ENCODE results near the gene ELOB. TPM values are rescaled to one million over a fixed set of nuclear protein-coding genes. Genes with fewer than 3 reads are reported as not detected.

Gene ELOB
- total RNA-seq, 4 donors from 2014 or later, result 181 to 341 (median 323) TPM

DNA sequence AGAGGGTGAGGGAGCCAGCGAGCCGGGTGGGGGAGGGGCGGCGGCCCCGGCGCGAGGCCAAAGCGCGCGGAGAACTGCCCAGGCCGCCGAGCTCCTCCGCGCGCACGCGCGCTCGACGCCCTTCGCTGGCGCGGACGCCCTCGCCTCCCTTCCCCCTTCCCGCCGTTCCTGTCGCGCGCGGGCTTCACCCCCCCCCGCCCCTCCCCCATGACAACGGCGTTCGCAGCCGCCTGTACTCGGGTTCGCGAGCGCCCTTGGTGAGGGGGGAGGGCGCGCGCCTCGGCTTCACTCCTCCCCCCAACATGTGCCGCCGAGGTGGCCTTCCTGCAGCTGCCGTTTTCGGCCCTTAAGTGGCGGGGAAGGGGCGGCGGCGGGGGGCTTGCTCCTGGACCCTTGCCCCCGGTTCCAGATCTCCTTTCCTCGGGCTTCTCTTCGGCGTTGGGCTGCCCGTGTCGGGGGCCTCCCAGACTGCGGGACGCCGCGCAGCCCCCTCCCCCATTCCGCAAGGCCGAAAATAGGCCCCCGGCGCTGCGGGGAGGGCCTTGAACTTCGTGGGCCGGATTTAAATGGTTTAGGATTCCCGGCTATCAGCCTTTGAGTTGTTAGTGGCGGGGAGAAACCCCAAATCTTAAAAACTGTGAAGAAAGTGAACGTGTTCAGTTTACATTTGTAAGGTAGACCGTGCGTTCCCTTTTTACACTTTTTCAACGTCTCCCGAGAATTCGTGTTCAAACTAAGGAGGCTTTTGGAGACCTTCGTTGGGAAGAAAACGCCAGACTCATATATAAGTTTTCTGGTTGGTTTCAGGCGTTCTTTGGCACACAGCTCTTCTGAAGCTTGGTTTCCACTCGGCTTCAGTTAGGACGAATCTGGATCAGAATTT is 24.0 kb downstream of the ELOB start:
- ATAC-seq (ENCODE audit: low FRiP score), result peak; percentile 85
- TF ChIP-seq, protein P1, sequence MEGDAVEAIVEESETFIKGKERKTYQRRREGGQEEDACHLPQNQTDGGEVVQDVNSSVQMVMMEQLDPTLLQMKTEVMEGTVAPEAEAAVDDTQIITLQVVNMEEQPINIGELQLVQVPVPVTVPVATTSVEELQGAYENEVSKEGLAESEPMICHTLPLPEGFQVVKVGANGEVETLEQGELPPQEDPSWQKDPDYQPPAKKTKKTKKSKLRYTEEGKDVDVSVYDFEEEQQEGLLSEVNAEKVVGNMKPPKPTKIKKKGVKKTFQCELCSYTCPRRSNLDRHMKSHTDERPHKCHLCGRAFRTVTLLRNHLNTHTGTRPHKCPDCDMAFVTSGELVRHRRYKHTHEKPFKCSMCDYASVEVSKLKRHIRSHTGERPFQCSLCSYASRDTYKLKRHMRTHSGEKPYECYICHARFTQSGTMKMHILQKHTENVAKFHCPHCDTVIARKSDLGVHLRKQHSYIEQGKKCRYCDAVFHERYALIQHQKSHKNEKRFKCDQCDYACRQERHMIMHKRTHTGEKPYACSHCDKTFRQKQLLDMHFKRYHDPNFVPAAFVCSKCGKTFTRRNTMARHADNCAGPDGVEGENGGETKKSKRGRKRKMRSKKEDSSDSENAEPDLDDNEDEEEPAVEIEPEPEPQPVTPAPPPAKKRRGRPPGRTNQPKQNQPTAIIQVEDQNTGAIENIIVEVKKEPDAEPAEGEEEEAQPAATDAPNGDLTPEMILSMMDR (IDR thresholded peaks at IDR 0.05), result no peak
- DNase-seq (ENCODE audit: low spot score), result no peak

DNA sequence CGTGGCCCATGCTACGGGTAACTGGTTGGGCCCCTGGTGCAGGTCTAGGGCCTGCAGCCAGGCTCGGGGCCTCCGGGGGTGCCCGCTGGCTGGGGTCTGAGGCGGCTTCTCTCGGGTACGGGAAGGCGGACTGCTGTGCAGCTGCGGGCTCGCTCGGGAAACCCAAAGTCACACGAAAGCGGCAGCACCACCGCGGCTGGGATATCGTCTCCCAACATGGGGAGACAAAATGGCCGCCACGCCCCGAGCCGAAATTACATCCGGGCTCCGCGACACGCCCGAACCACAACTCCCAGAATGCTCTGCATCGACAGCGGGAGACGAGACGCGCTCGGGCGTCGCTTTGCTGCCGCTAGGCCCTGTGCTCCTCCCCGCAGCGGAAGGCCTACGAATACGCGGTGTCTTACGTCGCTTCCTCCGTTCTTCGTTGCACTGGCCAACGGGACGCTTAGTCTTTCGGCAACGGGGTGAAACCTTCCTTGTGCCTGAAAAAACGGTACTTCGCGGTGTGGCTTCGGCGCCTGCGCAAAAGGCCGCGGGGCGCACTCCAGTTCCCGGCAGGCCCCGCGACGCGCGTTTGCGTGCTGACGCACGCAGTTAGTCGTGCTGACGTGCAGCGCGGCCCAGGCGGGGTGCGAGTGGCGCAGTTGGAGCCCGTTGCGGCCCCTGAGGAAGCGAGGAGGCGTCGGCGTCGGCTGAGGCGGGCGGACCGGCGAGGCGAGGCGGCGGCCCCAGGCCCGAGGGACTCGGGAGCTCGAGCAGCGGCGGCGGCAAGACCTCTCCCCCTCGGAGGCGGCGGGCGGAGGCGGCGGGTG is 24.8 kb downstream of the ELOB start, which contains the start of gene SRRM2:
SRRM2 (plus strand) TSS at position 604 of the 815 bp plus-strand sequence. CDS start 3,727 bp downstream, outside the sequence.
- TF ChIP-seq, protein P1 (IDR thresholded peaks at IDR 0.05), result no peak
- DNase-seq (ENCODE audit: low spot score) (peak; percentile 84), ATAC-seq (ENCODE audit: low FRiP score) (peak; percentile 93)

DNA sequence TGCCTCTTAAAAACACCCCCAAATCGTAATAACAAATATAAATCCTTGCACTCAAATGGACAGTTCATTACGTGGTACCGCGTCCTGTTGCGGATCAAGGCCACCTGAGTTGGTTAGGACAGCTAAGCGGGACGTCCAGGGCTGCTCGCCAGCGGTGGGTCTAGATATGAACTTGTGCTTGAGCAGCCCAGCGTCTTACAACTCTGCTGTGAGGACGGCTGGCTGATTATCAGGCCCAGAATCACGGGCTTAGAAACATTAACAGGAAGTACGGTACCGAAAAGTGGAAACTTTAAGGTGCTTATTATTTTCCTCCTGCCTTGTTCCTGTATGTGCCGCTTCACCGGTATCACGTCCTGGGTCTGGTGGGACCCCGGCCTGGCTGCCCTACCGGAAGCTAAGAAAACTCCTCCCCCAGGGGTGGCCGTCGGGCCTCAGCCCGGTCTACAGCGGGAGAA is 25.5 kb downstream of the ELOB start:
- ATAC-seq (ENCODE audit: low FRiP score), result no peak
- DNase-seq (ENCODE audit: low spot score), result no peak
- TF ChIP-seq, protein P1 (IDR thresholded peaks at IDR 0.05), result no peak

DNA sequence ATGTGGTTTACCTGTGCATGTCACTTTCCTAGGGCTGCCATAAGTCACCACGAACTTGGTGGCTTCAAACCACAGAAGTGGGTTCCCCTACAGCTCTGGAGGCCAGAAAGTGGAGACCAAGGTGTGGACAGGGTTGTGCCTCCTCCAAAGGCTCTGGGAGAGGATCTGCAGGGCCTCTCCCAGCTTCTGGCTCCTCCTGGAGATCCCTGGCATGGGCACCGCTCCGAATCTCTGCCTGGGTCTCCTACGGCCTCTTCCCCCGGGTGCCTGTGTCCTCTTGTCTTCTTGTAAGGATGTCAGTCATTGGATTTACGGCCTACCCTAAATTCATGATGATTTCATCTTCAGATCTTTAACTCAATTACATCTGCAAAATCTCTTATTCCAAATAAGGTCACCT is 27.1 kb downstream of the ELOB start:
- ATAC-seq (ENCODE audit: low FRiP score), result no peak
- TF ChIP-seq, protein P1 (IDR thresholded peaks at IDR 0.05), result no peak
- no peak for DNase-seq (ENCODE audit: low spot score)

DNA sequence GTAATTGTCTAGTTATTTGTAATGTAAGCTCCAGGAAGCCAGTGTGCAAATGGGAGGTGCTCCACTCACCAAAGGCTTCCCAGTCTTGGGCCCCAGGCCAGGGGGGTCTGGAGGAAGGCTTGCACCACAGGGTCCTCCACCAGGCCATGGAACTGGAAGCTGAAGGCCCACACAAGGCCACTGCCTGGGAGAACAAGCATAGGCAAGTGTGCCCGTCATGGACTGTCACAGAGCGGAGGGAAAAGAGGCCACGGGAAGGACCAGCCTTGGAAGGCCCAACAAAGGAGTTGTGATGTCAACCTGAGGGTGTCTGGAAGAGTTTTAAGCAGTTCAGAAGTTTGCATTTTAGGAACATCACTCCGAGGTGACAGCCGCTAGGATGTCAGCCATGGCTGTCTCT is 27.6 kb downstream of the ELOB start:
- ATAC-seq (ENCODE audit: low FRiP score), result no peak
- TF ChIP-seq, protein P1 (IDR thresholded peaks at IDR 0.05), result no peak
- DNase-seq (ENCODE audit: low spot score), result no peak

DNA sequence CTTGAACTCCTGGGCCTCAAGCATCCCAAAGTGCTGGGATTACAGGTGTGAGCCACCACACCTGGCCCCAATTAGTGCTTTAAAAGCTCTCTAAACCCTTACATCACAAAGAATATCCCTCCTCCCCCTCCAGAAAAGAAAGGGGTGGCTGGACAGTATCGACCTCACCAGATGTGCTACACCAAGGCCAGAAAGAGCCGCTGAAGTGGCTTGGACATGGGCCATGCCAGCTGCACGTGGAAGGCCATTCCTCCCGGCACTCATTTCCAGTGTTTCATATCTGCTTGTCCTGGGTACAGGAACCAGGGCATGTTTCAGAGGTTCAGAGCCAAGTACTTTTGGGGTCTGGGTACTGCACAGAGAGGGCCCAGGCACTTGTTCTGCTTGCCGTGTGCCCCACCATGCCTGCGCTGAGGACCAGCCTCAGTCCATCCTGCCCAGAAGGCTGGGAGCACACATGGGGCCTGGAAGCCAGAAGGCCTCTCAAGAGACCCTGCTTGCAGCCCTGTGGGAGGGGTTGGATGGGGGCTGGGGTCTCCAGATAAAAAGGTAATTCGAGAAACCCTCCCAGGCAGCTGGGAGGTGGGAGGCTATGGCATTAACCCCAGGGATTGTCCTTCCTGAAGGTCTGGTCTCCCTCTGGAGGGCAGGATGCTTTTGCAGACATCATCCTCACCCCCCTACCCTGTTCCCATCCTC is 28.2 kb downstream of the ELOB start:
- TF ChIP-seq, protein P1 (IDR thresholded peaks at IDR 0.05), result no peak
- ATAC-seq (ENCODE audit: low FRiP score) (no peak), DNase-seq (ENCODE audit: low spot score) (no peak)

All from omental fat pad (tissue), 4 donors.